ENCODE data around the gene SF3B4. TPM values are rescaled to one million over a fixed set of nuclear protein-coding genes. Genes with fewer than 3 reads are reported as not detected.
"Not testable (repeated sequence)": the region's sequence is repeated elsewhere in the genome, so short reads cannot be mapped to it uniquely, and the experiment has no call there.

SF3B4 gene
- total RNA-seq, 2 experiments from 2014 or later = 79.4 to 109 TPM

GRCh38 chr1:149942885-149943284 is 15.3 kb upstream of the SF3B4 start:
- CTCF ChIA-PET = interaction anchor here (1.0 to 1.1 kb wide), 2 partner anchors 16 to 19 kb away, joined by 3 read pairs; no protein-coding TSS in a partner anchor
- peak overlapping the region; percentile 56 for H3K27ac Mint-ChIP-seq
- DNase-seq (no peak), ATAC-seq (no peak)
- H3K4me3 Mint-ChIP-seq = no peak overlapping the region
- peaks cover 12% of the 10 kb centered on the region for H3K36me3 Mint-ChIP-seq
- no peaks in the 10 kb centered on the region for H3K27me3 Mint-ChIP-seq
- no peaks in the 10 kb centered on the region for H3K9me3 Mint-ChIP-seq (ENCODE audit: low read depth)
- peaks cover 26% of the 10 kb centered on the region for H3K4me1 Mint-ChIP-seq

DNA sequence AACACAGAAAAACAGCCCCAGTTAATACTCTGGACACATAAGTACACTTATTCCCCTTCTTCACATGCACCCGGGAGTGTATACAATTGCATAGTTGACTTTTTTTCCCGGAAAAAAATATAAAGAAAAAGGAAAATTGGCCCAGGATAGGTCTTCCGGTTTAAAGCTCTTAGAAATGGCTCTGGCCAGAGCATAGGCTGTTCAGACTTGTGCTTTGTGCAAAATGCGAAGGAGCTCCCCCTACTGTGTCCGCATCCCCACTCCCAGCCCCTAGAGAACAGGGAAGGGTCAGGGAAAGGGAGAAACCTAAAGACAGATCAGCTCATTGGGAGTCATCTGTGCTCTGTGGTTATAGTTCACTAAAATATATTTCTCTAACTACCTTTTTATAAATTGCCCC is 14.6 kb upstream of the SF3B4 start:
- no peak for ATAC-seq
- Mint-ChIP-seq H3K9me3 (ENCODE audit: low read depth) (no peaks in the 10 kb centered on the region), H3K27me3 (no peaks in the 10 kb centered on the region), H3K36me3 (peaks cover 12% of the 10 kb centered on the region), H3K4me3 (no peak overlapping the region), H3K27ac (no peak overlapping the region), H3K4me1 (peaks cover 33% of the 10 kb centered on the region)
- CTCF ChIA-PET = interaction anchor here (0.8 to 1.1 kb wide), 3 partner anchors 16 to 20 kb away, joined by 3 read pairs; no protein-coding TSS in a partner anchor
- DNase-seq = no peak

GRCh38 chr1:149940427-149940826 is 12.8 kb upstream of the SF3B4 start:
- no peaks in the 10 kb centered on the region for H3K9me3 Mint-ChIP-seq (ENCODE audit: low read depth)
- CTCF ChIA-PET = no interaction called here
- H3K36me3 Mint-ChIP-seq = peaks cover 7% of the 10 kb centered on the region
- H3K27ac Mint-ChIP-seq = no peak overlapping the region
- peaks cover 36% of the 10 kb centered on the region for H3K4me1 Mint-ChIP-seq
- DNase-seq = no peak
- no peaks in the 10 kb centered on the region for H3K27me3 Mint-ChIP-seq
- H3K4me3 Mint-ChIP-seq = no peak overlapping the region
- ATAC-seq = no peak

- peak overlapping the region; percentile 73 for H3K27ac Mint-ChIP-seq
- not testable (repeated sequence) for ATAC-seq; H3K4me3 Mint-ChIP-seq; DNase-seq; H3K36me3 Mint-ChIP-seq; H3K27me3 Mint-ChIP-seq; H3K9me3 Mint-ChIP-seq (ENCODE audit: low read depth)
- H3K4me1 Mint-ChIP-seq = peaks cover 35% of the 10 kb centered on the region
- CTCF ChIA-PET = interaction anchor here (0.6 to 1.3 kb wide), 2 partner anchors 17 to 24 kb away, joined by 3 to 4 read pairs; no protein-coding TSS in a partner anchor
Measured at GRCh38 chr1:149938668-149939003, 11.0 kb upstream of the SF3B4 start.

GRCh38 chr1:149937759-149938158 is 10.2 kb upstream of the SF3B4 start:
- H3K4me3 Mint-ChIP-seq = peak overlapping the region; percentile 19
- no peaks in the 10 kb centered on the region for H3K27me3 Mint-ChIP-seq
- ATAC-seq (peak; percentile 48), DNase-seq (no peak)
- CTCF ChIA-PET = interaction anchor here (0.8 kb wide), 1 partner anchor 24 kb away, joined by 3 read pairs; no protein-coding TSS in a partner anchor
- no peaks in the 10 kb centered on the region for H3K36me3 Mint-ChIP-seq
- peaks cover 27% of the 10 kb centered on the region for H3K4me1 Mint-ChIP-seq
- H3K27ac Mint-ChIP-seq = peak overlapping the region; percentile 77
- H3K9me3 Mint-ChIP-seq (ENCODE audit: low read depth) = no peaks in the 10 kb centered on the region

DNA sequence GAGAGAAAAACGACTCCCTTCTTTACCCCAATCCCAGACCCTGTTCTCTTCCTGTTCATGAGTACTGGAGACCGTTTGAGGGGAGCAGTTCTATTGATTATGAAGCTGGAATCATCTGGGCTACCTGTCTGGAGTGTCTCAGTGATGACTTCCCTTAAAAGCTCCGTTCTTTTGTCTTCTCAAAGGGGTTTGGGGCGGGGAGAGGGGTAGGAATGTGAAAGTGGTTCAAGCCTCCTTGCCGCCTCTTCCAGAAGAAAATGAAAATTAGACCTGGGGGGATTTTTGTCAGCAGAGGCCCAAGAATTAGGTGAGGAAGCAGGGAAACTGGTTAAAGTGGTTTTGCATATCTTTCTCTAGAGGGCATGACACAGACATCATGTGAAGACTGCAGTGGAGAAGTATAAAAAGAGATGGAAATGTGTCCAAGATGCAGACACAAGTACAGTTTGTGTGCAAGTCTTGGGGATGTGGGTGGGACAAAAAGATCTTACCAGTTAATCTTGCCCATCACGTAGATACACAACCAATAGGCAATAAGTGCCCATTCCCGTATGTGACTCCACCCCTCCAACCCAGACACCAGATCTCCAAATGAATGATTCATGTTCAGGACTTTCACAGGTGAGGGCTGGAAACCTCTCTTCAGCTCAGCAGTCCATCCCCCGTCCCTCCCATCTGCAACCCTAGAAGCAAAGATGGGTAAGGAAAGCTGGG is 9.5 kb upstream of the SF3B4 start:
- H3K27me3 Mint-ChIP-seq = no peaks in the 10 kb centered on the region
- no peaks in the 10 kb centered on the region for H3K36me3 Mint-ChIP-seq
- H3K4me1 Mint-ChIP-seq = peaks cover 26% of the 10 kb centered on the region
- peak overlapping the region; percentile 77 for H3K27ac Mint-ChIP-seq
- no peak for ATAC-seq
- no peaks in the 10 kb centered on the region for H3K9me3 Mint-ChIP-seq (ENCODE audit: low read depth)
- CTCF ChIA-PET = interaction anchor here (0.8 kb wide), 1 partner anchor 25 kb away, joined by 3 read pairs; no protein-coding TSS in a partner anchor
- H3K4me3 Mint-ChIP-seq = no peak overlapping the region
- DNase-seq = no peak

DNA sequence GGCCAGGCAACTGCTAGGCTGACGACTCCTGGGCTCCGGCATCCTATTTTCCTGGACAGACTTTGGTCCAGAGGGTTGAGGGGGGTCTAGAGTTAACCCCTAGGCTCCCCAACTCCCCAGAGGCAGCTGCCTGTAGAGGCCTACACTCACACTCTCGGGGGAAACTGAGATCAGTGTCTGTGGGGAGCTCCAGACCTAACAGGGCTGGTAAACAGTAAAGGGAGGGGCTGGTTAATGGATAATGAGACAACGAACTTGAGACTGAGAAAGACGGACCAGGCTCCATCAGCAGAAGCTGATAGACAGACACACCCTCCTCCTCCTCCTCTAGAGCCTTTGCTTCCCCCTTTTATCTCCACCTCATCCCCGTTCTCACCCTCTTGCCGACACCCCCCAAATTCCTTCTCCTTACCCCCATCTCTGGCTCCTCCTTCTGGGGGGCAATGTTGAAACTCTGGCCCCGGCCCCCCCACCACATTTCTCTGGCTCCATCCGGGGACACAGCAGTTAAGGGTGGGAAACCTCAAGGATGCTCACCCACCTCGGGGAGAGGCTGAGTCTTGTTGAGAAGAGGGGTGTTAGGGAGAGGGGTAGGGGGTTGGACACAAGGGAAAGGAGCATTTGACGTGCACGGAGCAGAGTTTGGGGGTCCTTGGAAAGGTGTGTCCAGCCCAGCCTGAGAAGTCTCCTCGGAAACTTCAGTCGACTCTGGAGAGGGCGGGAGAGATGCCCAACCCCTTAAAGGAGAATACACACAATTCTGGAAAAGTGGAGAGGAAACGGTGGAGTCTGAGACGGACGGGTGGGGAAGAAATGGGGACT is 8.8 kb upstream of the SF3B4 start, which contains the start of gene MTMR11:
TSS of gene MTMR11 (minus strand) at position 710 of the 822 bp plus-strand sequence. CDS start at position 478, 232 bp downstream.
- Mint-ChIP-seq H3K4me3 (peak within 1 kb of the TSS; percentile 19), H3K9me3 (ENCODE audit: low read depth) (no peaks in the 10 kb centered on the region), H3K27me3 (no peaks in the 10 kb centered on the region), H3K4me1 (peaks cover 32% of the 10 kb centered on the region), H3K36me3 (no peaks in the 10 kb centered on the region), H3K27ac (peak within 1 kb of the TSS; percentile 77)
- no peak for ATAC-seq
- CTCF ChIA-PET = no interaction called here
- DNase-seq = no peak

DNA sequence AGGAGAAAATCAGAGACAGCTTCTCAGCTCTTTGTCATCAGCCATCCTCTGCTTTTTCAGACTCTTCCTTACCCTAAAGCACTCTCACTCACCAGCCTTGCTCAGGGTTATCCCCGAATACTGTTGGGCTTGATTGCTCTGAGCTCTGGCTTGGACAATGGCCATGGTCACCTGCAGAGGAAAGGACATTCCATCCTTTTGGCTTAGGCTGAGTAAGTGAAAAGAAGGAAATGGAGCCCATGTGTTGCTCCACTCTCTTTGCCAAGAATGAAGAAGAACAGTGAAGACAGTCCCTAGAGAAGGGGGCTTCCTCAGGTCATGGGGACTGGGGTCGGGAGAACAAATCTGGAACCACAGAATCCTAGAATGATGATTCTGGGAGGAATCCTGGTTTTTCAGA is 6.8 kb upstream of the SF3B4 start:
- Mint-ChIP-seq H3K27ac (no peak overlapping the region), H3K36me3 (no peaks in the 10 kb centered on the region), H3K27me3 (no peaks in the 10 kb centered on the region), H3K4me3 (no peak overlapping the region), H3K9me3 (ENCODE audit: low read depth) (no peaks in the 10 kb centered on the region), H3K4me1 (peaks cover 42% of the 10 kb centered on the region)
- DNase-seq (no peak), ATAC-seq (no peak)
- CTCF ChIA-PET = interaction anchor here (1.2 kb wide), 1 partner anchor 13 kb away, joined by 3 read pairs; no protein-coding TSS in a partner anchor

DNA sequence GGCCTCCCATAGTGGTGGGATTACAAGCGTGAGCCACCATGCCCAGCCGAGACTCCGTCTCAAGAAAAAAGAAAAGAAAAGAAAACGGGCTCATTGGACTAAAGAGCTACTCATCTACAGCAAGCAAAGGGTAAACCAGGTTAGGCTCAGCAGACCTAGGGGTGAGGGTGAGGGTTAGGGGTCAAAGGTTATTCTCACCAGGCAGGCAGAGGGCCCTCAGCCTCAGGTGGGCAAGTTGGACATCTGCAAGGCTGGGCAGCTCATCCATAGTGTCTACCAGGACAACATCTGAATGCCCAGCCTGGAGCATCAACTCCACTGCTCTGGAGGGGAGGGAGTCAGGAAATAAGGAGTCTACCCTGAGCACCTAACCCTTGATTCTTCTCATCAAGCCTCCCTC is 5.6 kb upstream of the SF3B4 start:
- CTCF ChIA-PET = interaction anchor here (1.0 kb wide), 1 partner anchor 107 kb away, joined by 3 read pairs; no protein-coding TSS in a partner anchor
- Mint-ChIP-seq H3K27me3 (no peaks in the 10 kb centered on the region), H3K9me3 (ENCODE audit: low read depth) (no peaks in the 10 kb centered on the region), H3K4me3 (no peak overlapping the region), H3K4me1 (peaks cover 43% of the 10 kb centered on the region), H3K36me3 (no peaks in the 10 kb centered on the region), H3K27ac (no peak overlapping the region)
- no peak for DNase-seq
- no peak for ATAC-seq

DNA sequence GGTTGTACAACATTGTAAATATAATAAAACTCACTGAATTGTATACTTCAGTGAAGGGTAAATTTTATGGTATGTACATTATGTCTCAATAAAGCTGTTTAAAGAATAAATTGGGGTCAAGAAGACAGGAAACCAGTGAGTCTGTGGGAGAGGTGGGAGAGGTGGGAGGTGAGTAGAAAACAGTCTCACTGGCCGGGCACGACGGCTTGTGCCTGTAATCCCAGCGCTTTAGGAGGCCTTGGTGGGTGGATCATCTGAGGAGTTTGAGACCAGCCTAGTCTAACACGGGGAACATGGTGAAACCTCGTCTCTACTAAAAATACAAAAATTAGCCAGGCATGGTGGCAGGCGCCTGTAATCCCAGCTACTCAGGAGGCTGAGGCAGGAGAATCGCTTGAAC is 4.9 kb upstream of the SF3B4 start:
- Mint-ChIP-seq H3K36me3 (peaks cover 2% of the 10 kb centered on the region), H3K9me3 (ENCODE audit: low read depth) (no peaks in the 10 kb centered on the region), H3K4me1 (peaks cover 36% of the 10 kb centered on the region), H3K27me3 (no peaks in the 10 kb centered on the region), H3K4me3 (no peak overlapping the region), H3K27ac (no peak overlapping the region)
- CTCF ChIA-PET = no interaction called here
- ATAC-seq = no peak
- no peak for DNase-seq

- Mint-ChIP-seq H3K27me3 (no peaks in the 10 kb centered on the region), H3K36me3 (peaks cover 8% of the 10 kb centered on the region), H3K4me3 (no peak overlapping the region), H3K4me1 (peaks cover 38% of the 10 kb centered on the region), H3K27ac (peak overlapping the region; percentile 12), H3K9me3 (ENCODE audit: low read depth) (no peaks in the 10 kb centered on the region)
- DNase-seq (no peak), ATAC-seq (no peak)
- CTCF ChIA-PET = no interaction called here
Measured at GRCh38 chr1:149931212-149931790, 3.7 kb upstream of the SF3B4 start.

DNA sequence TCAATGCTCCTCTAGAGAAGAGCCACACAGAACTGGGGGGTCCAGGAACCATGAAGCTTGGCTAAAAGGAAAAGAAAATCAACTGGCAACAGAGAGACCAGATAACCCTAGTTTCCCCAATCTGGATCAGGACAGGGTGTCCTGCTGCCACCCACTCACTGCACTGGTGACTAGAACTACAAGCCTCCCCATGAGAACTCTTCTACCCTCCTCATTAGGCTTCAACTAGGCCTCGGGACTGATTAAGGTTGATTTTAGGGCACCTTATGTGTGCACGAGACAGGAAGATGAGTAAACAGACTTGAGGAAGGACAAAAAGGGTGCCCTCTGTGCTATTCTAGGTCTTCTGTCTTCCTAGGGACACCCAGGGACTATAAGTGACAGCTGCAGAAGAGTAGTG is 2.3 kb upstream of the SF3B4 start:
- DNase-seq (no peak), ATAC-seq (no peak)
- H3K4me3 Mint-ChIP-seq = no peak overlapping the region
- no peak overlapping the region for H3K27ac Mint-ChIP-seq
- H3K9me3 Mint-ChIP-seq (ENCODE audit: low read depth) = no peaks in the 10 kb centered on the region
- H3K4me1 Mint-ChIP-seq = peaks cover 52% of the 10 kb centered on the region
- CTCF ChIA-PET = interaction anchor here (1.6 kb wide), 1 partner anchor 32 kb away, joined by 6 read pairs; no protein-coding TSS in a partner anchor
- peaks cover 22% of the 10 kb centered on the region for H3K36me3 Mint-ChIP-seq
- H3K27me3 Mint-ChIP-seq = no peaks in the 10 kb centered on the region

DNA sequence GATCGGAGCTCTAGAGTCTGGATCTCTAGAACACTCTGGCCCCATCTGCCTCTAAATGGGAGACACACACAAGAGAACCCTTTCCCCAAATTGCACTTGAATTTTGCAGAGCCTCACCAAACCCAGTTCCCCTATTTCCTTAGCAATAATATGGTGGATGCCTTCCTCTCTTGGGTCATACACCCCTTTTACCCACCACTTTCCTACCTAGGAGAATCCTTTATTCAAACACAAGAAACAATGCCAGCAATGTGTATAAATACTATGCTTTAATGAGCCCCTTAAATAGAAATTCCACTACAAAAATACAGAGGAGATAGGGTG is 760 bp upstream of the SF3B4 start:
- peak overlapping the region; percentile 94 for H3K27ac Mint-ChIP-seq
- peaks cover 35% of the 10 kb centered on the region for H3K36me3 Mint-ChIP-seq
- DNase-seq = no peak
- no peaks in the 10 kb centered on the region for H3K27me3 Mint-ChIP-seq
- no peak for ATAC-seq
- H3K4me3 Mint-ChIP-seq = peak overlapping the region; percentile 100
- CTCF ChIA-PET = interaction anchor here (1.0 to 1.9 kb wide), 5 partner anchors 28 to 259 kb away, joined by 4 to 10 read pairs (median 5); a partner anchor contains a TSS
- H3K9me3 Mint-ChIP-seq (ENCODE audit: low read depth) = no peaks in the 10 kb centered on the region
- H3K4me1 Mint-ChIP-seq = peaks cover 60% of the 10 kb centered on the region

Data from activated CD8-positive, alpha-beta memory T cell treated with anti-CD3 and anti-CD28 coated beads, Interleukin-2, amount 10 ng/mL, durations not matched to agents 7 days and 5 days (primary cell).